Measurements from ENCODE around the gene ANKRD33.

The ANKRD33 gene

GRCh38 chr12:51887476-51888315 lies at the start of gene ANKRD33:
Gene ANKRD33, plus strand, starts transcription at chr12:51888103. Its CDS starts 84 bp downstream, at chr12:51888187.
- Histone ChIP-seq H3K4me1 (ENCODE audit: insufficient read depth, low read length) (peaks cover 4% of the 10 kb centered on the region; the same call in 1 of the 2 replicates), H3K27ac (ENCODE audit: low read length) (no peak within 1 kb of the TSS), H3K4me3 (ENCODE audit: low read length) (peak within 1 kb of the TSS; percentile 65), H3K9ac (ENCODE audit: low read depth, low read length) (no peak within 1 kb of the TSS), H3K36me3 (ENCODE audit: insufficient read depth, low read depth, low read length) (no peaks in the 10 kb centered on the region), H3K9me3 (ENCODE audit: insufficient read depth, low read depth, low read length) (no peaks in the 10 kb centered on the region), H3K27me3 (ENCODE audit: insufficient read depth, low read length) (peaks cover 14% of the 10 kb centered on the region)

- H3K4me1 ChIP-seq (ENCODE audit: insufficient read depth, low read length), result peaks cover 36% of the 10 kb centered on the region; the same call in 1 of the 2 replicates
- H3K36me3 ChIP-seq (ENCODE audit: insufficient read depth, low read depth, low read length), result no peaks in the 10 kb centered on the region
- H3K27me3 ChIP-seq (ENCODE audit: insufficient read depth, low read length), result no peaks in the 10 kb centered on the region
- no peaks in the 10 kb centered on the region for H3K9me3 ChIP-seq (ENCODE audit: insufficient read depth, low read depth, low read length)
- H3K9ac ChIP-seq (ENCODE audit: low read depth, low read length), result no peak overlapping the region
- no peak overlapping the region for H3K4me3 ChIP-seq (ENCODE audit: low read length)
- no peak overlapping the region for H3K27ac ChIP-seq (ENCODE audit: low read length)
Observed at GRCh38 chr12:51838762-51839161, 49.1 kb upstream of the ANKRD33 start.

GRCh38 chr12:51839310-51839947 lies 48.5 kb upstream of the ANKRD33 start:
- no peaks in the 10 kb centered on the region for H3K36me3 ChIP-seq (ENCODE audit: insufficient read depth, low read depth, low read length)
- H3K4me3 ChIP-seq (ENCODE audit: low read length), result no peak overlapping the region
- 0 out of 2 replicates have a peak, but pooled peaks cover 6% of the 10 kb centered on the region for H3K27me3 ChIP-seq (ENCODE audit: insufficient read depth, low read length)
- no peaks in the 10 kb centered on the region for H3K9me3 ChIP-seq (ENCODE audit: insufficient read depth, low read depth, low read length)
- H3K4me1 ChIP-seq (ENCODE audit: insufficient read depth, low read length), result peaks cover 36% of the 10 kb centered on the region; the same call in 1 of the 2 replicates
- no peak overlapping the region for H3K27ac ChIP-seq (ENCODE audit: low read length)
- no peak overlapping the region for H3K9ac ChIP-seq (ENCODE audit: low read depth, low read length)

GRCh38 chr12:51840966-51841365 lies 46.9 kb upstream of the ANKRD33 start:
- H3K9ac ChIP-seq (ENCODE audit: low read depth, low read length), result no peak overlapping the region
- H3K4me1 ChIP-seq (ENCODE audit: insufficient read depth, low read length), result peaks cover 41% of the 10 kb centered on the region; the same call in 1 of the 2 replicates
- no peak overlapping the region for H3K4me3 ChIP-seq (ENCODE audit: low read length)
- no peak overlapping the region for H3K27ac ChIP-seq (ENCODE audit: low read length)
- peaks cover 12% of the 10 kb centered on the region; the same call in 1 of the 2 replicates for H3K27me3 ChIP-seq (ENCODE audit: insufficient read depth, low read length)
- H3K9me3 ChIP-seq (ENCODE audit: insufficient read depth, low read depth, low read length), result no peaks in the 10 kb centered on the region
- no peaks in the 10 kb centered on the region for H3K36me3 ChIP-seq (ENCODE audit: insufficient read depth, low read depth, low read length)

GRCh38 chr12:51841727-51842126 lies 46.2 kb upstream of the ANKRD33 start:
- H3K9me3 ChIP-seq (ENCODE audit: insufficient read depth, low read depth, low read length), result no peaks in the 10 kb centered on the region
- no peak overlapping the region for H3K4me3 ChIP-seq (ENCODE audit: low read length)
- H3K36me3 ChIP-seq (ENCODE audit: insufficient read depth, low read depth, low read length), result no peaks in the 10 kb centered on the region
- H3K27me3 ChIP-seq (ENCODE audit: insufficient read depth, low read length), result peaks cover 20% of the 10 kb centered on the region; the same call in 1 of the 2 replicates
- peaks cover 41% of the 10 kb centered on the region; the same call in 1 of the 2 replicates for H3K4me1 ChIP-seq (ENCODE audit: insufficient read depth, low read length)
- H3K9ac ChIP-seq (ENCODE audit: low read depth, low read length), result no peak overlapping the region
- H3K27ac ChIP-seq (ENCODE audit: low read length), result no peak overlapping the region

- Histone ChIP-seq H3K27me3 (ENCODE audit: insufficient read depth, low read length) (peaks cover 27% of the 10 kb centered on the region), H3K9ac (ENCODE audit: low read depth, low read length) (no peak overlapping the region), H3K27ac (ENCODE audit: low read length) (no peak overlapping the region), H3K4me1 (ENCODE audit: insufficient read depth, low read length) (peaks cover 27% of the 10 kb centered on the region; the same call in 1 of the 2 replicates), H3K4me3 (ENCODE audit: low read length) (peak overlapping the region; percentile 13; the same call in 1 of the 2 replicates), H3K36me3 (ENCODE audit: insufficient read depth, low read depth, low read length) (no peaks in the 10 kb centered on the region), H3K9me3 (ENCODE audit: insufficient read depth, low read depth, low read length) (no peaks in the 10 kb centered on the region)
Observed at GRCh38 chr12:51844854-51845253, 43.0 kb upstream of the ANKRD33 start.

GRCh38 chr12:51845482-51845881 lies 42.4 kb upstream of the ANKRD33 start:
- H3K4me3 ChIP-seq (ENCODE audit: low read length), result peak overlapping the region; percentile 13; the same call in 1 of the 2 replicates
- H3K27ac ChIP-seq (ENCODE audit: low read length), result no peak overlapping the region
- H3K9ac ChIP-seq (ENCODE audit: low read depth, low read length), result no peak overlapping the region
- H3K9me3 ChIP-seq (ENCODE audit: insufficient read depth, low read depth, low read length), result no peaks in the 10 kb centered on the region
- peaks cover 34% of the 10 kb centered on the region for H3K27me3 ChIP-seq (ENCODE audit: insufficient read depth, low read length)
- H3K4me1 ChIP-seq (ENCODE audit: insufficient read depth, low read length), result peaks cover 27% of the 10 kb centered on the region; the same call in 1 of the 2 replicates
- no peaks in the 10 kb centered on the region for H3K36me3 ChIP-seq (ENCODE audit: insufficient read depth, low read depth, low read length)

- H3K4me3 ChIP-seq (ENCODE audit: low read length), result peak overlapping the region; percentile 82
- H3K9me3 ChIP-seq (ENCODE audit: insufficient read depth, low read depth, low read length), result no peaks in the 10 kb centered on the region
- peaks cover 42% of the 10 kb centered on the region for H3K27me3 ChIP-seq (ENCODE audit: insufficient read depth, low read length)
- no peak overlapping the region for H3K27ac ChIP-seq (ENCODE audit: low read length)
- H3K4me1 ChIP-seq (ENCODE audit: insufficient read depth, low read length), result peaks cover 27% of the 10 kb centered on the region; the same call in 1 of the 2 replicates
- peak overlapping the region; percentile 32; the same call in 1 of the 2 replicates for H3K9ac ChIP-seq (ENCODE audit: low read depth, low read length)
- H3K36me3 ChIP-seq (ENCODE audit: insufficient read depth, low read depth, low read length), result no peaks in the 10 kb centered on the region
Observed at GRCh38 chr12:51846271-51846691, 41.6 kb upstream of the ANKRD33 start.

GRCh38 chr12:51846911-51847642 lies 40.8 kb upstream of the ANKRD33 start:
- Histone ChIP-seq H3K9ac (ENCODE audit: low read depth, low read length) (peak overlapping the region; percentile 61; the same call in 1 of the 2 replicates), H3K9me3 (ENCODE audit: insufficient read depth, low read depth, low read length) (no peaks in the 10 kb centered on the region), H3K4me3 (ENCODE audit: low read length) (peak overlapping the region; percentile 82), H3K27ac (ENCODE audit: low read length) (no peak overlapping the region), H3K36me3 (ENCODE audit: insufficient read depth, low read depth, low read length) (no peaks in the 10 kb centered on the region), H3K27me3 (ENCODE audit: insufficient read depth, low read length) (peaks cover 50% of the 10 kb centered on the region), H3K4me1 (ENCODE audit: insufficient read depth, low read length) (peaks cover 23% of the 10 kb centered on the region; the same call in 1 of the 2 replicates)

- Histone ChIP-seq H3K9ac (ENCODE audit: low read depth, low read length) (peak overlapping the region; percentile 24), H3K9me3 (ENCODE audit: insufficient read depth, low read depth, low read length) (no peaks in the 10 kb centered on the region), H3K27ac (ENCODE audit: low read length) (no peak overlapping the region), H3K4me1 (ENCODE audit: insufficient read depth, low read length) (peaks cover 19% of the 10 kb centered on the region; the same call in 1 of the 2 replicates), H3K36me3 (ENCODE audit: insufficient read depth, low read depth, low read length) (no peaks in the 10 kb centered on the region), H3K27me3 (ENCODE audit: insufficient read depth, low read length) (peaks cover 57% of the 10 kb centered on the region), H3K4me3 (ENCODE audit: low read length) (peak overlapping the region; percentile 82)
Observed at GRCh38 chr12:51847643-51848325, 40.1 kb upstream of the ANKRD33 start.
